ENCODE results near the gene KLHL25. TPM values are rescaled to one million over a fixed set of nuclear protein-coding genes. Genes with fewer than 3 reads are reported as not detected.

KLHL25 gene
- total and polyA plus RNA-seq, 11 donors, result 2.2 to 12.9 (median 4.3) TPM

DNA sequence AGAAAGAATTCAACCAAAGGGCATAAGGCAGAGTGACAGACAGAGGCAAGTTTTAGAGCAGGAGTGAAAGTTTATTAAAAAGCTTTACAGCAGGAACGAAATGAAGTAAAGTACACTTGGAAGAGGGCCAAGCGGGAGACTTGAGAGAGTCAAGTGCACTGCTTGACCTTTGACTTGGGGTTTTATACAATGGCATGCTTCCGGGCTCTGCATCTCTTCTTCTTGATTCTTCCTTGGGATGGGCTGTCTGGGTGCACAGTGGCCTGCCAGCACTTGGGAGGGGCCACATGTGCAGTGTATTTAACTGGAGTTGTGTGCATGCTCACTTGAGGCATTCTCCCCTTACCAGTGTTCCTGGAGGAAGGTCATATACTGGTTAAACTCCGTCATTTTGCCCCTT is 30.4 kb upstream of the KLHL25 start:
- Histone ChIP-seq H3K4me1 (no peaks in the 10 kb centered on the region), H3K36me3 (no peaks in the 10 kb centered on the region), H3K27me3 (no peaks in the 10 kb centered on the region), H3K4me3 (no peak overlapping the region), H3K9me3 (no peaks in the 10 kb centered on the region), H3K27ac (no peak overlapping the region)
- DNase-seq (no peak), ATAC-seq (no peak)
- intact Hi-C loops (cut with DNase I), result loop anchor here in 1 of 10 donors (5.0 kb wide), 1 partner anchor 93 kb away; no protein-coding TSS in a partner anchor
- TF ChIP-seq POLR2A (IDR thresholded peaks at IDR 0.05), result no peak
- TF ChIP-seq, protein P1, sequence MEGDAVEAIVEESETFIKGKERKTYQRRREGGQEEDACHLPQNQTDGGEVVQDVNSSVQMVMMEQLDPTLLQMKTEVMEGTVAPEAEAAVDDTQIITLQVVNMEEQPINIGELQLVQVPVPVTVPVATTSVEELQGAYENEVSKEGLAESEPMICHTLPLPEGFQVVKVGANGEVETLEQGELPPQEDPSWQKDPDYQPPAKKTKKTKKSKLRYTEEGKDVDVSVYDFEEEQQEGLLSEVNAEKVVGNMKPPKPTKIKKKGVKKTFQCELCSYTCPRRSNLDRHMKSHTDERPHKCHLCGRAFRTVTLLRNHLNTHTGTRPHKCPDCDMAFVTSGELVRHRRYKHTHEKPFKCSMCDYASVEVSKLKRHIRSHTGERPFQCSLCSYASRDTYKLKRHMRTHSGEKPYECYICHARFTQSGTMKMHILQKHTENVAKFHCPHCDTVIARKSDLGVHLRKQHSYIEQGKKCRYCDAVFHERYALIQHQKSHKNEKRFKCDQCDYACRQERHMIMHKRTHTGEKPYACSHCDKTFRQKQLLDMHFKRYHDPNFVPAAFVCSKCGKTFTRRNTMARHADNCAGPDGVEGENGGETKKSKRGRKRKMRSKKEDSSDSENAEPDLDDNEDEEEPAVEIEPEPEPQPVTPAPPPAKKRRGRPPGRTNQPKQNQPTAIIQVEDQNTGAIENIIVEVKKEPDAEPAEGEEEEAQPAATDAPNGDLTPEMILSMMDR (IDR thresholded peaks at IDR 0.05), result no peak
- 76 to 82% (median 80%) methylated on average over 4 of the region's 4 CpGs for WGBS, 4 donors

DNA sequence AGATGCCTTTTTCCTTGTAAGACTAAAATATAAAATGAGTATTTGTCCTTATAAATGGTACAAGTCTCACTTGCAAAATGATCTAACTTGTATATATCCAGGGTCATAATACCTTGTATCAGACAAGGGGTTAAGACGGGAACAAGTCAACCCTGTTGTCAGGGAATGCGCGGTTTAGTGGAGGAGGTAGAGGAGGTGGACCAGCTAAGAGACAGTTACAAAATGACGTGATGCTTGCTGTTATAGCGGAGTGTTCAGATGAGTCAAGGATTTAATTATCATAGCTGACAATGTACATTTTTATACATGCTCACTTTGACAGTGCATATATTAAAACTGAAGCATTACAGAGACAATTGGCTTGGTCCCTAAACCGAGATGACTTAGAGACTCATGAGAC is 26.8 kb upstream of the KLHL25 start:
- intact Hi-C loops (cut with DNase I), result no loop called here
- WGBS, 4 donors, result 80 to 89% (median 87%) methylated on average over 6 of the region's 6 CpGs
- ATAC-seq (no peak), DNase-seq (no peak)
- Histone ChIP-seq H3K36me3 (no peaks in the 10 kb centered on the region), H3K27ac (no peak overlapping the region), H3K4me1 (no peaks in the 10 kb centered on the region), H3K4me3 (no peak overlapping the region), H3K9me3 (no peaks in the 10 kb centered on the region), H3K27me3 (no peaks in the 10 kb centered on the region)
- TF ChIP-seq, protein P1 (IDR thresholded peaks at IDR 0.05), result no peak
- no peak for TF ChIP-seq POLR2A (IDR thresholded peaks at IDR 0.05)

DNA sequence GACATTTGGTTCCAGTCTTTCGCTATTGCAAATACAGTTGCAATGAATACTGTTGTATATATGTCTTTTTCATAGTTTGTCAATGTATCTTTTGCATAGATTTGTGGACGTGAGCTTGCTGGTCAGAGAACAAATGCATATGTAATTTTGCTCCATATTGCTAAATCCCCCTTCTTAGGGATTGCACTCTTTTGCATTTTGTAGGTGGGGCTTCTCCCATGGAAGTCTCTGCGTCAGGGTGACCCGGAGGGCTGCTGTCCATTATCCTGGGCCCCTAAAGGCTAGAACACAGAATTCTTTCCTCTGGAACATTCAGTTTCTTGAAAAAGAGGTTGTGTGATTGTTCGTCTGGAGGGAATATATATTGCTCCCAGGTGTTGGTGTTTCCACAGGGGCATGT is 25.2 kb upstream of the KLHL25 start:
- intact Hi-C loops (cut with DNase I), result loop anchor here in 1 of 10 donors (10.0 kb wide), 1 partner anchor 515 kb away; no protein-coding TSS in a partner anchor
- Histone ChIP-seq H3K4me3 (no peak overlapping the region), H3K36me3 (no peaks in the 10 kb centered on the region), H3K27ac (no peak overlapping the region), H3K9me3 (no peaks in the 10 kb centered on the region), H3K27me3 (no peaks in the 10 kb centered on the region), H3K4me1 (no peaks in the 10 kb centered on the region)
- DNase-seq (no peak), ATAC-seq (no peak)
- 64 to 83% (median 79%) methylated on average over 5 of the region's 5 CpGs for WGBS, 4 donors
- TF ChIP-seq, protein P1 (IDR thresholded peaks at IDR 0.05), result no peak
- no peak for TF ChIP-seq POLR2A (IDR thresholded peaks at IDR 0.05)

DNA sequence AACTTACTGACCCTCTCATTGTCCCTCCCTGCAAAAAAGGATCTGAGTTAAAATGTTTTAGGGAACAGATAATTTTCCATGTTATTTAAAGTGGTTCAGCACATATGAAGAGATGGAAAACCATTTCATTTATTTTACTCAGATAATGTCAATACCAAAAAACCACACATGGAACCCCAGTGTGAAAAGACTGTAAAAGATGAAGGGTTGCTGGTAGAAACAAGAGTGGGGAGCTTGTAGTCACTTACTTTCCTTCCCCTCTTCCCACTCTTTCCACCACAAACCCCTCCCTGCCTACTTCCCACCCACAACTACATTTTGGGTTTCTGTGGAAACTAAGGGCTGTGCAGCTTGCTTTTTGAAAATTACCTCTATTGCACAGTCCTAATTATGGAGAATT is 18.5 kb upstream of the KLHL25 start:
- no peaks in the 10 kb centered on the region for H3K4me1 ChIP-seq
- TF ChIP-seq, protein P1 (IDR thresholded peaks at IDR 0.05), result no peak
- TF ChIP-seq POLR2A (IDR thresholded peaks at IDR 0.05), result no peak
- no peak for ATAC-seq
- intact Hi-C loops (cut with DNase I), result loop anchor here in 1 of 10 donors (10.0 kb wide), 1 partner anchor 508 kb away; no protein-coding TSS in a partner anchor
- H3K27me3 ChIP-seq, result no peaks in the 10 kb centered on the region
- H3K36me3 ChIP-seq, result no peaks in the 10 kb centered on the region
- H3K9me3 ChIP-seq, result no peaks in the 10 kb centered on the region
- no peak overlapping the region for H3K27ac ChIP-seq
- no peak overlapping the region for H3K4me3 ChIP-seq
- DNase-seq, result no peak
